Spleen (tissue), 11 donors: Measurements from ENCODE around the gene PRUNE2. TPM values are rescaled to one million over a fixed set of nuclear protein-coding genes. Genes with fewer than 3 reads are reported as not detected.

Experiments
- DNase-seq: peaks from one replicate; pipeline ENCODE4 v3.0.0-alpha.2; 2020
- H3K27ac ChIP-seq, 8 donors: fragments of 200-600 bp; sonication (generic) in 7 of 8; 1 replicate in 4 of 8; 2 replicates in 4 of 8; pipeline versions ENCODE4 v1.5.0 to v1.8.0; 2016 to 2021; ENCODE audit warnings: inconsistent platforms in 4 of 8, mild to moderate bottlenecking in 4 of 8, moderate library complexity in 1 of 8
- H3K27me3 ChIP-seq, 7 donors: fragments of 200-600 bp; sonication (generic) in 6 of 7; replicated peaks in 1 of 7; 1 replicate in 4 of 7; 2 replicates in 3 of 7; pipeline versions ENCODE4 v1.5.0 to v1.8.0; 2016 to 2021; ENCODE audit warnings: inconsistent platforms in 3 of 7, mild to moderate bottlenecking in 1 of 7
- H3K36me3 ChIP-seq, 6 donors: fragments of 200-600 bp; sonication (generic) in 5 of 6; 1 replicate in 4 of 6; 2 replicates in 2 of 6; pipeline versions ENCODE4 v1.5.0 to v1.8.0; 2016 to 2021; ENCODE audit warnings: inconsistent platforms in 2 of 6
- H3K4me1 ChIP-seq, 6 donors: fragments of 200-600 bp; sonication (generic) in 5 of 6; 1 replicate in 3 of 6; 2 replicates in 3 of 6; pipeline versions ENCODE4 v1.5.0 to v1.8.0; 2016 to 2021; ENCODE audit warnings: inconsistent platforms in 3 of 6
- H3K4me3 ChIP-seq, 8 donors: fragments of 200-600 bp; sonication (generic) in 7 of 8; 1 replicate in 4 of 8; 2 replicates in 4 of 8; pipeline versions ENCODE4 v1.5.0 to v1.8.0; 2016 to 2021; ENCODE audit warnings: inconsistent platforms in 4 of 8, mild to moderate bottlenecking in 4 of 8, moderate library complexity in 2 of 8
- H3K9me3 ChIP-seq, 8 donors: fragments of 200-600 bp; sonication (generic) in 7 of 8; 1 replicate in 4 of 8; 2 replicates in 4 of 8; pipeline versions ENCODE4 v1.5.0 to v1.8.0; 2016 to 2021; ENCODE audit warnings: inconsistent platforms in 4 of 8
- POLR2A ChIP-seq, 3 donors: fragments of 450-650 bp; IDR thresholded peaks; one replicate each; pipeline ENCODE4 v1.5.1; 2017; ENCODE audit warnings: antibody characterized with exemption in 3 of 3, mild to moderate bottlenecking in 1 of 3
- POLR2AphosphoS5 ChIP-seq, 3 donors: sonication (generic); formaldehyde crosslinking; IDR thresholded peaks; one replicate each; pipeline ENCODE4 v1.5.1; 2017; ENCODE audit warnings: antibody characterized with exemption in 3 of 3
- WGBS, 5 donors: extraction: QIAGEN DNeasy Blood & Tissue Kit in 3 of 5; methylation state at CpG; one replicate each; pipeline versions ENCODE4 v1.1.5 to v1.1.7; 2013 to 2018; 5-methylcytosine and 5-hydroxymethylcytosine counted together
- intact Hi-C: fragments of 100-400 bp; cut with DNase I; formaldehyde crosslinking; loops from one replicate; pipeline ENCODE4 v1.15.0; 2023; ENCODE audit warnings: low total_unique reads
- polyA plus RNA-seq, 3 donors: library from polyadenylated mRNA; stranded (reverse); fragments of 200-250 nt; gene quantifications; one replicate each; pipeline ENCODE4 v1.2.1, GENCODE V29; 2013
- total RNA-seq, 7 donors: library from RNA; depleted of rRNA in 3 of 7; stranded (reverse); fragments of >200 nt in 3 of 7; fragmentation: NEBNext Ultra II Directional in 4 of 7; extraction: Animal tissue kit (Norgen Biotek cat#: 25700) in 4 of 7; gene quantifications; one replicate each; pipeline versions ENCODE4 v1.1.0 to v1.2.1, GENCODE V29; 2016 to 2021
- TF ChIP-seq, protein P1 (sequence below), 11 experiments: fragments of 200-600 bp in 7 of 11; fragments of 450-650 bp in 4 of 11; sonication (generic) in 4 of 11; IDR thresholded peaks in 8 of 11; conservative IDR thresholded peaks in 3 of 11; 1 replicate in 7 of 11; 2 replicates in 4 of 11; pipeline versions ENCODE4 v1.4.0 to v1.8.0; 2016 to 2021; ENCODE audit warnings: antibody characterized with exemption in 11 of 11, inconsistent platforms in 4 of 11, mild to moderate bottlenecking in 1 of 11
- donor health status: healthy with polysubstance abuse.
- donor health status: DM: no; HTN: no; CAD: no; lungs with moderate emphysema.
- donor health status: DM: no; HTN: no; CAD: no.
- donor health status: Bipolar disorder and iron deficiency.
- donor health status: healthy.
- donor health status: DM: no; HTN: no; CAD: no.
- donor health status: DM: yes; HTN: yes; CAD: no.

The PRUNE2 gene
- total and polyA plus RNA-seq, 10 donors = 3.3 to 23.6 (median 14.0) TPM

- H3K4me1 ChIP-seq = no peaks in the 10 kb centered on the region
- intact Hi-C loops = no loop called here
- no peak for DNase-seq
- H3K27ac ChIP-seq = no peak overlapping the region
- WGBS, 5 donors = 78 to 91% (median 81%) methylated on average over 6 of the region's 6 CpGs
- H3K4me3 ChIP-seq = no peak overlapping the region
- H3K36me3 ChIP-seq = no peaks in the 10 kb centered on the region
- peaks cover 0 to 45% (median 0%) of the 10 kb centered on the region in 7 donors for H3K27me3 ChIP-seq
- TF ChIP-seq POLR2A (IDR thresholded peaks at IDR 0.05) (no peak), POLR2AphosphoS5 (IDR thresholded peaks at IDR 0.05) (no peak)
- TF ChIP-seq, protein P1, sequence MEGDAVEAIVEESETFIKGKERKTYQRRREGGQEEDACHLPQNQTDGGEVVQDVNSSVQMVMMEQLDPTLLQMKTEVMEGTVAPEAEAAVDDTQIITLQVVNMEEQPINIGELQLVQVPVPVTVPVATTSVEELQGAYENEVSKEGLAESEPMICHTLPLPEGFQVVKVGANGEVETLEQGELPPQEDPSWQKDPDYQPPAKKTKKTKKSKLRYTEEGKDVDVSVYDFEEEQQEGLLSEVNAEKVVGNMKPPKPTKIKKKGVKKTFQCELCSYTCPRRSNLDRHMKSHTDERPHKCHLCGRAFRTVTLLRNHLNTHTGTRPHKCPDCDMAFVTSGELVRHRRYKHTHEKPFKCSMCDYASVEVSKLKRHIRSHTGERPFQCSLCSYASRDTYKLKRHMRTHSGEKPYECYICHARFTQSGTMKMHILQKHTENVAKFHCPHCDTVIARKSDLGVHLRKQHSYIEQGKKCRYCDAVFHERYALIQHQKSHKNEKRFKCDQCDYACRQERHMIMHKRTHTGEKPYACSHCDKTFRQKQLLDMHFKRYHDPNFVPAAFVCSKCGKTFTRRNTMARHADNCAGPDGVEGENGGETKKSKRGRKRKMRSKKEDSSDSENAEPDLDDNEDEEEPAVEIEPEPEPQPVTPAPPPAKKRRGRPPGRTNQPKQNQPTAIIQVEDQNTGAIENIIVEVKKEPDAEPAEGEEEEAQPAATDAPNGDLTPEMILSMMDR (IDR thresholded peaks at IDR 0.05 in 8 of 11, conservative IDR thresholded peaks at IDR 0.05 in 3 of 11) = no peak
- no peaks in the 10 kb centered on the region for H3K9me3 ChIP-seq
These were observed 93.3 kb downstream of the PRUNE2 start for GRCh38 chr9:76812591-76812990.

DNA sequence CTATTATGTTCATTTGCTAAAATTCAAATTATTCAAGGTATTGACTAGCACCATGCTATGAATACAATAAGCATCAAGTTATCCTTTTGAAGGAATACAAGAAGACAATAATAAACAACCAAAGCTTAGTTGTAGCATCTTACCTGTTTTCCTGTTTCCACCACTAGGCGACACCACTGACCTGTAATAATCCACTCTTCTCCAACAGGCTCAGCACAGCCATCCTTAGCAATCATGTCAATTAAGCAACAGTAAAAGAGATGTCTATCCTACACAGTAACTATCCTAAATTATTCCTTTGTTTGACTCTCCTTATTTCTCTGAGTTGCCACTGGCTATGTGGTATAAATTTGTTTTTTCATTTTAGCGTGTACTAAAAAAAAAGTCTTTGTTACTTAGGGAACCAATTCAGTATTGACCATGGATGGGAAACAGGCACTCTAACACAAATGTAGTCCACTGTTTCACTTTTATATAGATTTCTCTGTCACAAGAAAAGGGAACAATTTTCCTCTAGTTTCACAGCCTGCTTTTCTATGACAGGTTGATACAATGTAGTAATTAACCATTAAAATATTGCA is 95.4 kb downstream of the PRUNE2 start:
- no peaks in the 10 kb centered on the region for H3K9me3 ChIP-seq
- H3K27ac ChIP-seq = no peak overlapping the region
- no peak overlapping the region for H3K4me3 ChIP-seq
- H3K27me3 ChIP-seq = peaks cover 0 to 47% (median 0%) of the 10 kb centered on the region in 7 donors
- DNase-seq = no peak
- no peak for TF ChIP-seq POLR2AphosphoS5 (IDR thresholded peaks at IDR 0.05)
- TF ChIP-seq, protein P1 (IDR thresholded peaks at IDR 0.05 in 8 of 11, conservative IDR thresholded peaks at IDR 0.05 in 3 of 11) = peak in 8 of 11 experiments; percentile 10 to 58 (median 50)
- TF ChIP-seq POLR2A (IDR thresholded peaks at IDR 0.05) = no peak
- no peaks in the 10 kb centered on the region for H3K4me1 ChIP-seq
- H3K36me3 ChIP-seq = no peaks in the 10 kb centered on the region
- intact Hi-C loops = no loop called here
- 26 to 41% (median 31%) methylated on average over 2 of the region's 2 CpGs for WGBS, 5 donors

DNA sequence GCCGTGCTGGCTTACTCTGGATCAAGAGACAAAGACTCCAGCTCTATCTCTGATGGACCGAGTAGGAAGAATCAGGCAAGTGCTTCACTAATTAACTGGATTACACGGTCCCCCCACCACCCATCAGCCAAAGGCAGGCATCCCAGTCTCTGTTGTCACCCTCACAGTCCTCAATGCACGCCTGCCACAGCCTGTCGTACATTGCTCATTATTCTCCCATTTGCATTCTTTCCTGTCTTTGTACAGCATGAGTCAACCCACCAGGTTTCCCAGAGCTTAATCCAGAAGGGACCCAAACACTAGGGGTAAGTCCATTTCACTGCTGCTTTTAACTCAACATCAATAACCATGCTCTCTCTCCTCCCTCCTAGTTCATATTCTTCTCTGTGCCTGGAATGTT is 97.3 kb downstream of the PRUNE2 start:
- DNase-seq = no peak
- TF ChIP-seq, protein P1 (IDR thresholded peaks at IDR 0.05 in 8 of 11, conservative IDR thresholded peaks at IDR 0.05 in 3 of 11) = no peak
- no peak for TF ChIP-seq POLR2AphosphoS5 (IDR thresholded peaks at IDR 0.05)
- TF ChIP-seq POLR2A (IDR thresholded peaks at IDR 0.05) = no peak
- Histone ChIP-seq H3K27me3 (peaks cover 0 to 36% (median 0%) of the 10 kb centered on the region in 7 donors), H3K4me3 (no peak overlapping the region), H3K4me1 (no peaks in the 10 kb centered on the region), H3K36me3 (no peaks in the 10 kb centered on the region), H3K9me3 (no peaks in the 10 kb centered on the region), H3K27ac (no peak overlapping the region)
- 62 to 72% (median 68%) methylated on average over 5 of the region's 5 CpGs for WGBS, 5 donors
- intact Hi-C loops = no loop called here

DNA sequence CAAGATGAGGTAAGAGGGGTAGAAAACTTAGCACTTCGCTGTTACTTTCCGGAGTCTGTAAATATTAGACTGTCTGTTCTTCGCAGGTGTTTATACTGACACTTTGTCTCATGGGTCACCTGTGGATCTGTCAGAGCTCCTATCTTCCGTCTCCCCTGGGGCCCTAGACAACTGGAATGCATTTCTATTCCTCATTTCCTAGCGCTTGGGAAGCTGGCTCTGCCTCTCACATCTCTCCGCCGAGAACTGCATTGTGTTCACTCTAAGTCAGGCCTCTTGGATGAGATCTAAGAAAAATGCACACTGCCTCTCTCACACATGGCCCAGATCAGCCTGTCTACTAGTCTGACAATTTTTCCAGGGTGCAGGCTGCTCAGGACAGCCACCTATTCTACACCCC is 102.2 kb downstream of the PRUNE2 start:
- H3K27ac ChIP-seq = no peak overlapping the region
- intact Hi-C loops = no loop called here
- no peaks in the 10 kb centered on the region for H3K9me3 ChIP-seq
- no peak overlapping the region for H3K4me3 ChIP-seq
- no peaks in the 10 kb centered on the region for H3K36me3 ChIP-seq
- H3K4me1 ChIP-seq = no peaks in the 10 kb centered on the region
- H3K27me3 ChIP-seq = peaks cover 0 to 14% (median 0%) of the 10 kb centered on the region in 7 donors
- TF ChIP-seq POLR2A (IDR thresholded peaks at IDR 0.05) = no peak
- no peak for DNase-seq
- 78 to 92% (median 86%) methylated on average over 7 of the region's 7 CpGs for WGBS, 5 donors
